GM12874 (cell line): ENCODE measurements around the gene SMIM29.

ENCODE experiments used
- TF ChIP-seq, protein P1 (sequence below): IDR thresholded peaks from 2 replicates; pipeline ENCODE4 v1.5.1; 2011; ENCODE audit warnings: low read depth, mild to moderate bottlenecking, control low read depth, low read length, moderate library complexity; ENCODE audit not compliant: insufficient read depth

SMIM29 gene

DNA sequence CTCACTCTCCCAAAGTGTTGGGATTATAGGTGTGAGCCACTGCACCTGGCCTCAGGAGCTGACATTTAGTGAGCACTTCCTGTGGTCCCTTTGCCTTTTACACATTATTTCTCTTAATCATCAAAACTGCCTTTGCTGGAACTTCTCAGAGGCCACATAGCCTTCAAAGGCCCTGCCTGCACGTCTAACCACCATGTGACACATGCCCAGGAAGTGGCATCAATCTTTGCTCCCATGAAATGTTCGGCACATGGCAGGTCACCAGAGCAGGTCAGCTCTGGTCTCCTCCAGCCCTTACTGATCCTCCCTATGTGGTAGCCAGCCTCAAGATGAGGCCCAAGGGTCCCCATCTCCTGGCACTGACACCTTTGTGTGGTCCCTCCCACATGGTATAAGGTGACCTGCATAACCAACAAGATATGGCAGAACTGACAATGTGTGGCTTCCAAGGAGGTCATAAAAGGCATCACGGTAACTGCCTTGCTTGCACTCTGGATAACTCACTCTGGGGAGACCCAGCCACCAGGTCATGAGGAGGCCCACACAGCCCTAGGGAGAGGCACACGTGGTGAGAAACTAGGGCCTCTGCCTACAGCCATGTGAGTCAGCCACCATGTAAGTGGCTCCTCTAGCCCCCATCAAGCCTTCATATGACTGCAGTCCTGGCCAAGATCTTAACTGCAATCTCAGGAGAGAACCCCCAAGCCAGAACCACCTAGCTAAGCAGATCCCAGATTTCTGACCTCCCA is 40.9 kb downstream of the SMIM29 start:
- TF ChIP-seq, protein P1, sequence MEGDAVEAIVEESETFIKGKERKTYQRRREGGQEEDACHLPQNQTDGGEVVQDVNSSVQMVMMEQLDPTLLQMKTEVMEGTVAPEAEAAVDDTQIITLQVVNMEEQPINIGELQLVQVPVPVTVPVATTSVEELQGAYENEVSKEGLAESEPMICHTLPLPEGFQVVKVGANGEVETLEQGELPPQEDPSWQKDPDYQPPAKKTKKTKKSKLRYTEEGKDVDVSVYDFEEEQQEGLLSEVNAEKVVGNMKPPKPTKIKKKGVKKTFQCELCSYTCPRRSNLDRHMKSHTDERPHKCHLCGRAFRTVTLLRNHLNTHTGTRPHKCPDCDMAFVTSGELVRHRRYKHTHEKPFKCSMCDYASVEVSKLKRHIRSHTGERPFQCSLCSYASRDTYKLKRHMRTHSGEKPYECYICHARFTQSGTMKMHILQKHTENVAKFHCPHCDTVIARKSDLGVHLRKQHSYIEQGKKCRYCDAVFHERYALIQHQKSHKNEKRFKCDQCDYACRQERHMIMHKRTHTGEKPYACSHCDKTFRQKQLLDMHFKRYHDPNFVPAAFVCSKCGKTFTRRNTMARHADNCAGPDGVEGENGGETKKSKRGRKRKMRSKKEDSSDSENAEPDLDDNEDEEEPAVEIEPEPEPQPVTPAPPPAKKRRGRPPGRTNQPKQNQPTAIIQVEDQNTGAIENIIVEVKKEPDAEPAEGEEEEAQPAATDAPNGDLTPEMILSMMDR = no peak

DNA sequence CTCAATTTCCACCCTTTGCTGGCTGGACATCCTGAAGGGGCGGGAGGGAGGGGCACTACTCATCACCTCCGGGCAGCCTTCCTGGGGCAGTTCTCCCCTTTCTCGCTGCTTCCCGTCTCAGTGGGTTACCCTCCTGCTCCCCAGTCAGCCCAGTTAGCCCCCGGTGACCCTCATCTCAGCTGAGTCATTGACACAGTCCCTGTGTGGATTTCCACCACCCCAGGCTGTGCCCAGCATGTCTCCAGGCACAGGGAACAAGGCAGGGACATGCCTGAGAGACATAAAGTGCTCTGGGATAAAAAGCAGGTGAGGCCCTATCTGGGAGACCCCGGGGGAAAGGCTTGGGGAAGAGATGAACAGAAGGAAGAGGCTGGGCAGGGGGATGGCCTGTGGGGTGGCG is 42.1 kb downstream of the SMIM29 start:
- TF ChIP-seq, protein P1 = no peak

DNA sequence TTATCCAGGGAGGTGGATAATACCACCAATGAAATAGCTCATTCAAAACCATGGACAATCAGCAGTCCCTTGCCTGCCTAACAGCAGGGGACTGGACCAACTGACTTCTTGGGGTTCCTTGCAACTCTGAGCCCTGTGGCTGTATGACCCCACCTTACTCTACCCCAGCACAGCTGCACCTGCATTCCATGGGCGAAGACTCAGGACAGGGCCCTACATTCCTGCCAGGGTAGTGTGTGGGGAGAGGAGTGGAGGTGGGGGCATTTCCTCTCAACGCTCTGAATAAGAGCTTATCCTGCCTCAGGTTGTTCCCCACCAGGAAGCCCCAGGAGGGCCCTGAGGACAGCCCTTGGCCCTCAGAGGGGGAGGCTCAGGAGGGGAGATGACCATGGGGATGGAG is 42.9 kb downstream of the SMIM29 start:
- TF ChIP-seq, protein P1 = no peak

GRCh38 chr6:34205466-34205865 is 43.3 kb downstream of the SMIM29 start:
- TF ChIP-seq, protein P1 = no peak

GRCh38 chr6:34204693-34205092 is 44.1 kb downstream of the SMIM29 start:
- TF ChIP-seq, protein P1 = no peak

GRCh38 chr6:34202329-34203201 is 46.2 kb downstream of the SMIM29 start:
- TF ChIP-seq, protein P1 = no peak

GRCh38 chr6:34201455-34202107 is 47.2 kb downstream of the SMIM29 start:
- TF ChIP-seq, protein P1 = no peak
